Measurements from ENCODE around the gene GXYLT2.
"Not testable (repeated sequence)": the region's sequence is repeated elsewhere in the genome, so short reads cannot be mapped to it uniquely, and the experiment has no call there.

GXYLT2 gene

DNA sequence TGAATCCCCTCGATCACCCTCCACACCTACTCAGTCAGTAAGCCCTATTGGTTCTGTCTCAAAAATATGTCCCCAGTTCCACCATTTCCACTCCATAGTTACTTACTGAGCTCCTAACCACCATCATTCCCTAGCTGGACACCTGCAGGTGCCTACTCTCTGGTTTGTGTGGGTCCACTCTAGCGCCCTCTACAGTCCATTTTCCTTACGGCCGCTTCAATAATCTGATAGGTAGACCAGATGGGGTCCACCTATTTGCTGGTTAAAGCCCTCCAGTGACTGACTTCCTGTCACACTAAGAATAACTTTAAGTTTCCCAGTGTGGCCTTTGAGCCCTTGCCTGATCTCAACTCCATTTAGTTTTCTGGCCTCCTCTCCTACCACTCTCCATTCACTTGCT is 5.0 kb downstream of the GXYLT2 start:
- DNase-seq = no peak

DNA sequence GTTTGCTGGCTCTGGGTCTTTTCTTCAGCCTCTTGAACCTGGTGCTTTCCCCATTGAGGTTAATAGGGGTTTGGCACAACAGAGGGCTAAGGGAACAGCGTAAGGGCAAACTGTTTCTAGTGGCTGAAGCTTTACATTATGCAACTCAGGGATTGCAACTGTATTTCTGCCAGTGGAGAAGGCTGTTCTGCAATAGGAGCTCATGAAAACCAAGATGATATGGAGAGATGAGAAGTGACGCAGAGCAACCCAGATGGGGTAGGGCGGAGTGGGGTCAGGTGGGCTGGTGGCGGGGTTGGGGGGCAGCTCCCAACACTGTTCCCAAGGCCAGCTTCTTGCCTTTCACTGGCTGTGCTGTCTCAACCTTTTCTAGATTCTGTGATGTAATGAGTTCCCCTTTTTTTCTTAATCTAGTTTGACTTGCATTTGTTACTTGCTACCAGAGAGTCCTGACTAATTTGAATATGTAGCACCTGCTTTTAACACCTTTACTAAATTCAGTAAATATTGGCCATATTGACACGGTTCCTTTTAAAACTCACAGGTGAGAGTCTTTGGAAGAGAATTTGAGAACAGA is 7.2 kb downstream of the GXYLT2 start:
- no peak for DNase-seq

GRCh38 chr3:72896996-72897757 is 9.3 kb downstream of the GXYLT2 start:
- no peak for DNase-seq

- no peak for DNase-seq
Measured at GRCh38 chr3:72897758-72898007, 9.8 kb downstream of the GXYLT2 start.

DNA sequence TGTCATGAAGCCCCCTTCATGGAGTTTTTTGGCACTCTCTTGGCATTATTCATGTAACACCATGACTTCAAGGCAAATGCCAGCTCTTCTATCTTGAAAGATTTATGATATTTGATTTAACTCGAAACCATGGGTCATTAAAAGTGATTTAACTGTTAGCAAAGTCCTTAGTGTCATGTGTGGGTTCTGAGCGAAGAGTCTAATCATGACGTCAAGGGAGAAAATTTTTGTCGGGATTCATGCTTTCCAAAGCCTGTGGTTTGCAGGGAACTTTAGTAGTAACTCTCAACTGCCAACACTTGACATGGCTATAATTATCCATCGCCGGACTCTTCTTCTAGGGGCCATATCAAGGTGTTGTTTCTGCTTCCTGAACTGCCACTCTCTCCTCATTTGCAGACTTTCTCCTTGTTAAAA is 11.5 kb downstream of the GXYLT2 start:
- no peak for DNase-seq

GRCh38 chr3:72900048-72900447 is 12.2 kb downstream of the GXYLT2 start:
- DNase-seq = no peak

- DNase-seq = no peak
Measured at GRCh38 chr3:72901840-72902239, 14.0 kb downstream of the GXYLT2 start.

- DNase-seq = no peak
Measured at GRCh38 chr3:72903004-72903403, 15.2 kb downstream of the GXYLT2 start.

GRCh38 chr3:72904163-72904562 is 16.3 kb downstream of the GXYLT2 start:
- no peak for DNase-seq

DNA sequence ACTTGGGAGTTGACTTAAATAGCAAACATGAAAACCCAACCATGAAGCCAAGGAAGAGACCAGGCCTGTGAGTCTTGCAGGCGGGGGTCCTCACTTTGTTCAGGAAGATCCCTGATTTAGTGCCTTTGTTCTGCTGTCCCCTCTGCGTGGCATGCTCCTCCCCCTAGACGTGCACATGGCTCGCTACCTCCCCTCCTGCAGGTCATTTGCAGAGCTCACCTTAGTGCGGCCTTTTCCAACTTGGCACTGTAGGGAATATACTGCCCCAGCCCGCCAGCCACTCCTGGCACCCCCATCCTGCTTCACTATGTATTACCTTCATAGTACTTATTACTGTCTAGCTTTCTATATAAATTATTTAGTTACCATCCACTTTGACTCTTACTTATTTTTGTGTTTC is 18.3 kb downstream of the GXYLT2 start:
- no peak for DNase-seq

DNA sequence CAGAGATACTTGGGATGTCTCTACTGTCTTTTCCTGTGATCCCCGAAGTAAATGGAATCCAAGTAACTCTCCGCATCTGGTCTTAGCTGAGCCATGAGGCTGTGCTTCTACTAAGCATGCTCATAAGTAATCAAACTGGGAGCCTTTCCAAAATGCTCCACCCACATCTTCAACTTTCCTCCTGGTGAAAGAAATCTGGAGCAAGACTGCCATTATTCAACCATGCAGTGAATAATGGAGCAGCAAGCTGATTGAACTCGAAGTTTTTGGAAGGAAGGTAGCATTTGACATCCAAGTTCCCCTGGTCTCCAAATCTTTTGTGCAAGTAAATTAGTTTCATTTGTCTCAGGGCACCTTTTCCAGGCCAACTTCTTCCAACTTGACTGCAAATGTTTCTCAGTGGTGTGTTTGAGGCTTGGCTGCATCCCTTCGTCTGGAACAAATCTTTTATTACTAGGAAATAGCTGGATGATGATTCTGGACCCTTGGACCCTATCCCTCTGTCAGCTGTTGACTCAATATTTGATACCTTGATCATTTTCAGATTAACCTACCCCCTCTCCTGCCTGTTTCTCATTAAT is 19.4 kb downstream of the GXYLT2 start:
- no peak for DNase-seq

DNA sequence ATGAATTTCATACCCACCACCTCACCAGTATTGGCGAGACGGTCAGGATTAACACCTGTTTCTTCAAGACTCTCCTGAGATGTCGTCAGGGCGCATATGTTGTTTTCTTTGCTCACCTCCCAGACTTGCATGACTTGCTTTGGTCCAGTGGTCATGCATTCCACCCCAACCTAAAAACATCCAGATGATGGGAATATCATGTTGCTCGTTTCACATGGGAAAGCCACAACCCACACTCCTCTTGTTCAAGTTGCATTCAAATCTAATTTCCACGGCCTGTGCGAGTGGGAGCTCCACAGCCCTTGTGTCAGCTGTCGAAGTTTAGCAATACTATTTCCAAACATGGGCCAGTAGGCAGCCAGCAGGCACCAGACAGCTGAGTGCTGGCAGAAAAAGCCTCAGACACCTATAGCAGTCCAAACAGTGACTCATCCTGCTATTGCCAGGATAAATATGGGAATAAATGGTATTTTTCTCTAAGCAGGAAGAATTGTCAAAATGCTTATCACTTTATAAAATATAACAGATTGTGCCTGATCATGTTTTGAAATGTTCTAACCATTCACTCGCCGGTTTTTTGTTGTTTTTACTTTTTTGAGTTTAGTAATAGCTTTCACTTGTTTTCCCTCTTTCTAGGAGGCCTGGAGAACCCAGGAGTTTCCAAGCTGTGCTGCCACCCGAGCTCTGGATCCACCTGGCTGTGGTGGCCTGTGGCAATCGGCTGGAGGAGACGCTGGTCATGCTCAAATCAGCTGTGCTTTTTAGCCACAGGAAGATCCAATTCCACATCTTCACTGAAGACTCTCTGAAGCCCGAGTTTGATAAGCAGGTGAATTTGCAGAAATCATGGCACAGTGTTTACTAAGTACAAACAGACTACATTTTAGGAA is 20.1 kb downstream of the GXYLT2 start:
- DNase-seq = no peak

- DNase-seq = no peak
Measured at GRCh38 chr3:72909591-72909990, 21.7 kb downstream of the GXYLT2 start.

DNA sequence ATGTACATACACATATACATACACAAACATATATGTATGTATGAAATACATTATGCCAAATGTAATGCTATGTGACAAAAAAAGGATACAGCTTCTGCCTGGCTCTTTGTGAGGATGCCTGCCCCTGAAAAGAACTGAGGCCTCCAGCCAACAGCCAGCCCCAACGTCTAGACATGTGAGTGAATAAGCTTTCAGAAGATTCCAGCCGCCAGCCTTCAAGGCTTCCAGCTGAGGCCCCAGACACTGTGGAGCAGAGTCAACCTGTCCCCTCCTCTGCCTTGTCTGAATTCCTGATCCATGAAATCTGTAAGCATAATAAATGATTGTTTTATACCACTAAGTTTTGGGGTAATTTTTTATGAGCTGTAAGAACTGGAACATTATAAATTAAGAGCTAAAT is 24.7 kb downstream of the GXYLT2 start:
- no peak for DNase-seq

DNA sequence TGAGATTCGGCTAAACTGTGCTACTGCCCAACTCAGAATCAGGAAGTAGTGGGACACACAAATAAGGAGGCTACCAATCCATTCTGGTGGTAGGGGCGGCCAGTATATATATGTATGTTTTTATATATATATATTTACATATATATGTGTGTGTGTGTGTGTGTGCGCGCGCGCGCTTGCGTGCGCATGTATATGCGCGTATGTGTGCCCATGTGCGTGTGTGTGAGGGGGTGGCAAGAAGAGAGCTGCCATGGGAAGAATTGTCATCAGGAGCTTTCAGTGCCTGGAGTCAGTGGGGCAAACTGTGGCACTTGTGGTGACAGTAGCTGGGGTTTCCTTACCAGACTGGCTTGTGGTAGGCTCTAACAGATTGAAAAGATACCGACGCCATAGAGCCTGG is 26.5 kb downstream of the GXYLT2 start:
- DNase-seq = no peak

GRCh38 chr3:72916250-72916649 is 28.4 kb downstream of the GXYLT2 start:
- DNase-seq = no peak

DNA sequence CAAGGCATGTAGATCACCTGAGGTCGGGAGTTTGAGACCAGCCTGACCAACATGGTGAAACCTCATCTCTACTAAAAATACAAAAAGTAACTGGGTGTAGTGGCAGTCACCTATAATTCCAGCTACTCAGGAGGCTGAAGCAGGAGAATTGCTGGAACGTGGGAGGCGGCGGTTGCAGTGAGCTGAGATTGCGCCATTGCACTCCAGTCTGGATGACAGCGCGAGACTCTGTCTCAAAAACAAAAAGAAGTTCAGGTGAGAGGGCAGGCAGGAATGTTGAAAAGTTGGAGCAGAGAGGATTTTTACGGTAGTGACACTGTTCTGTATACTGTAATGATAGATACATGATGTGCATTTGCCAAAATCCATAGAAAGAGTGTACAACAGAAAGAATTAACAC is 31.7 kb downstream of the GXYLT2 start:
- DNase-seq = no peak

- DNase-seq = no peak
Measured at GRCh38 chr3:72924055-72924454, 36.2 kb downstream of the GXYLT2 start.

DNA sequence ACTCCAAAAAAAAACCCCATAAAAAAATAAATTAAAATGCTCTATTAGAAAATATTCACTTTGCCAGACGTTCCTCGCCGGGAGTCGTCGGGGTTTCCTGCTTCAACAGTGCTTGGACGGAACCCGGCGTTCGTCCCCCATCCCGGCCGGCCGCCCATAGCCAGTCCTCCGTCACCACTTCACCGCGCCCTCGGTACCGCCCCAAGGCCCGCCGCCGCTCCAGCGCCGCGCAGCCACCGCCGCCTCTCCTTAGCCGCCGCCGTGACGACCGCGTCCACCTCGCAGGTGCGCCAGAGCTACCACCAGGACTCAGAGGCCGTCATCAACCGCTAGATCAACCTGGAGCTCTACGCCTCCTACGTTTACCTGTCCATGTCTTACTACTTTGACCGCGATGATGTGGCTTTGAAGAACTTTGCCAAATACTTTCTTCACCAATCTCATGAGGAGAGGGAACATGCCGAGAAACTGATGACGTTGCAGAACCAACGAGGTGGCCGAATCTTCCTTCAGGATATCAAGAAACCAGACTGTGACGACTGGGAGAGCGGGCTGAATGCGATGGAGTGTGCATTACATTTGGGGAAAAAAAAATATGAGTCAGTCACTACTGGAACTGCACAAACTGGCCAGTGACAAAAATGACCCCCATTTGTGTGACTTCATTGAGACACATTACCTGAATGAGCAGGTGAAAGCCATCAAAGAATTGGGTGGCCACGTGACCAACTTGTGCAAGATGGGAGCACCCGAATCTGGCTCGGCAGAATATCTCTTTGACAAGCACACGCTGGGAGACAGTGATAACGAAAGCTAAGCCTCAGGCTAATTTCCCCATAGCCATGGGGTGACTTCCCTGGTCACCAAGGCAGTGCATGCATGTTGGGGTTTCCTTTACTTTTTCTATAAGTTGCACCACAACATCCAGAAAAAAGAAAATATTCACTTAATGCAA is 41.2 kb downstream of the GXYLT2 start:
- not testable (repeated sequence) for DNase-seq

DNA sequence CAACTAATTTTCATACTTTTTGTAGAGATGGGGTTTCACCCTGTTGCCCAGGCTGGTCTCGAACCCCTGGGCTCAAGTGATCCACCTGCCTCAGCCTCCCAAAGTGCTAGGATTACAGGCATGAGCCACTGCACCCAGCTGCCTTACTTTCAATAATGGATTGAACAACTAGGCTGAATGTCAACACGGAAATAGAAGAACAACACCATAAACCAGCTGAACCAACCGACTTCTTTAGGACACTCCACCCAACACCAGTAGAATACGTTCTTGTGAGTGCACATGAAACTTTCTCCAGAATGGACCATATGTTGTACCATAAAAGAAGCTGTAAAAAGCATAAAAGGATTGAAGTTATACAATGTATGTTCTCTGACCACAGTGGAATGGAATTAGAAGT is 42.9 kb downstream of the GXYLT2 start:
- no peak for DNase-seq

DNA sequence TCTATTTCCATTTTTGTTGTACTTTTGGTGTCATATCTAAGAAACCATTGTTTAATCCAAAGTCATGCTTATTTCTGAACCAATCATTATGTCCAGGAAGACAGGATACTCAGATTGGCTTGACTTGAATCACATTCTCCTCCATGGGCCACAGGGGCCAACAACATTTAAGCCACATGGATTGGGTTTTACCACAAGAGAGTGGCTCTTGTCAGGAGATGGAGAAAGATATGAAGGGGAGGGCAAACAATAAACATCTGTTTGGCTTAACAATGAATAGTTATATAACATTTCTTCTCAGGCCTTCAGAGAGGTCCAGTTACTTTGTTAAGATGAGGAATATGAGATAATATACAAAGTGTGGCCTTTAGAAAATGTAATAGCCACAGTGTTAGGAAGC is 44.6 kb downstream of the GXYLT2 start:
- no peak for DNase-seq

DNA sequence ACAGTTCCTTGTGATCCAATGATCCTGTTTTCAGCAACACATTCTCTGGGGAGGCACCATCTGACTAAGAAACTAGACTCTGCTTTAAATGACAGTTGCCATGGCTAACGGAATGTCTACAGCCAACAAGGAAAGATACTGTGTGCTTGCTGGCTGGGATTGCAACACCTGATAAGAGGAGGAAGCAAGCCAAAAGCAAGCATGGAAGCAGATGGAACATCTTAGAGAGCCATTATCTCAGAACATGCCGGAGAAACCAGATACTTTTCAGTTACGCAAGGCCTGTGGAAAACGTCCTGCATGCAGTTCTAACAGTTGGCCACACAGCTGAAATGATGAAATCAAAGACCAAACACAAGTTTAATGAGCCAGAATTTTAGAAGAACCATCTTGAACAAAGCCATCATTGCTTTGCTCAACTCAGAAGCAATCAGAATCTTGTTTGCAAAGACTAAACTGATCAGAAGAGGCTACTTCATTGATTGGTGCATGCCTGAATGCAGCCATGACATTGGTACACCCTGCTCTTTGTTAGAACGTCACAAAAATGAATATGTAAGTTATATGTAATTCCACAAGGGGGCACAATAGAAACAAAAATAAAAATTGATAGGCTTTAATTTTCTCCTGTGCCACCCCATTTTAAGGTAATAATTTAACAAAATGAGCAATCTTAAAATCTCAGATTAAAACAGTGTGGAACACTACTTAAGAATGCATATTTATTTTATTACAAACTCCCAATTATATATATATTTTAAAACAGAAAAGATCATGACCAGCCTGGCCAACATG is 50.8 kb downstream of the GXYLT2 start:
- DNase-seq = no peak
